DLD1 (cell line): ENCODE measurements around the gene CCDC127.

Experiments used
- in situ Hi-C: cut with HindIII; loops from 2 replicates; pipeline ENCODE4 v1.10.0; 2017; ENCODE audit warnings: low sequenced_read_pairs

CCDC127 gene

DNA sequence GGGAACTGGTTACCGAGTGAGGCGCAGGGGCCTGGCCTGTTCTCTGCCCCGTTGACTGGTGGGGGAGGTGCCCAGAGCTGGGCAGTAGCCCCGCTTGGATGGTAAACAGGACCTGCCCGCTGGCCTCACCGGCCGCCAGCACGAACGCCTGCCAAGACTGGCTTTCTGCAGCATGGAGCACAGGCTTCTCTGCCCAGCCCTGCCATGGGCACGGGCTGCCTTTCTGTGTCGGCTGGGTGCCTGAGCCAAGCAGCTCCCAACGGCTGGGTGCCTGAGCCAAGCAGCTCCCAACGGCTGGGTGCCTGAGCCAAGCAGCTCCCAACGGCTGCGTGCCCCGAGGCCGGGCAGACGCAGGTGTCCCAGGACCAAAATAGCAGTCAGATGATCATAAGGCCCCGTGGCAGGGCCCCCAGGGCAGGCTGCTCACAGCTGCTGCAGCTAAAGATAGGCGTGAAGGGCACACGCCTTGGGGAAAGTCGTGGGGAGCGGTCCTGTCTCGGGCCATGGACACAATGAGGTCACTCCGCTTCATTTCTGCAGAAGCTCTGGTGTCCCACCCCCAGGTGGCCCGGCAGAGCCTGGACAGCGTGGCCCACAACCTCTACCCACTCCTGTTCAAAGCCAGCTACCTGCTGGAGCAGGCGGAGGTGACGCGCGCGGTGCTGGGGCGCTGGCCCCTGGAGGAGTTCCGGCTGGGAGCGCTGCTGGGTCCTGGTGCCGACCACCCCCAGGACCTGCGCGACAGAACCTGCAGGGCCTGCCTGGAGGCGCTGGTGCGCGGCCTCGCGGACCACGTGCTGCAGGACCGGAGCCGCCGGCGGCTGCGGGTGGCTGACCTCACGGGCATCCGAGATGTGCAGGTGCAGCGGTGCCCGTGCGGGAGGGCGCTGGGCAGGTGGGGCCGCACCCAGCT lies 26.7 kb downstream of the CCDC127 start, which contains the start of gene LRRC14B:
TSS of gene LRRC14B (plus strand) at position 460 of the 913 bp plus-strand sequence. CDS start at position 504, 44 bp downstream.
- in situ Hi-C loops = no loop called here

DNA sequence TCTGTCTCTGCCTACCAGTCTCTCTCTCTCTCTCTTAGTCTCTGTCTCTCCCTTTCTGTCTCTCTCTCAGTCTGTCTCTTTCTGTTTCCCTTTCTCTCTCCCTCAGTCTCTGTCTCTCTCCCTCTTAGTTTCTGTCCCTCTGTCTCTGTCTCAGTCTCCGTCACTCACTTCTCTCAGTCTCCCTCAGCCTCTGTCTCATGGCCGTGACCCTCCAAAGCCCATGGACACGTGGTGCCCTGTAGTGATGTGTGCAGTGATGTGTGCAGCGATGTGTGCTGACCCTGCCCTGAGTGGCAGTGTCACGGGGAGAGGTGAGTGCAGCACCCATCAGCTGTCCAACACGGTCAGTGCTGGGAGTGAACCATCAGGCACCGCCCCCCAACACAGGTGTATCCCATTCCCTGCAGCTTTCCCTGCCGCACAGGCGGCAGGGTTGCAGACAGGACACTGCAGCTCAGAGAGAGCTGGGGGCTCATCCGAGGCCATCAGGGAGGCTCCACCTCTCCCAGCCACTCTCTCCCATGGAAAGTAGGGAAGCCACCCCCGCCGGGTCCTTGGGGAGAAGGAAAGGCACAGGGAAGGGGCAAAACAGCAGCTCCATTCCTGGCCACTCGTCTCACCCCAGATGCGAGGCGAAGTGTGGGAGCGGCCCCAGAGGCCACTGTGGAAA lies 27.5 kb downstream of the CCDC127 start:
- in situ Hi-C loops = no loop called here

DNA sequence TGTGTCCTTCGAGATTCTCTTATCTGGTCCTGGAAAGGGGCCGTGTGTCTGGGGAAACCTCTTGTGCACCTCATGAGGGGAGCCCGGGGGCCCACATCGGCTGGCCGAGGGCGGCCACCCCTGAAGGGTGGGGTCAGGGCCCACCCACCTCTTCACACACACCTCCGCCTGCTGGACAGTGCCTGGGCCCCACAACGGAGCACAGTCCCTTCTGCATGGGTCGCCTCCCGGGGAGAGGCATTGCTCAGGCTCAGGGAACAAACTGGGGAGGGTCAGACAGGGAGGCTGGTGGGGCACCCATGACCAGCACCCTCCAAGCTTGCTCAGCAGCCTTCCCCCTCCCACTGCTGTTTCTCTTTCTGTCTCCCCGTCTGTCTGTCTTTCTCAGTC lies 28.0 kb downstream of the CCDC127 start:
- in situ Hi-C loops = no loop called here

DNA sequence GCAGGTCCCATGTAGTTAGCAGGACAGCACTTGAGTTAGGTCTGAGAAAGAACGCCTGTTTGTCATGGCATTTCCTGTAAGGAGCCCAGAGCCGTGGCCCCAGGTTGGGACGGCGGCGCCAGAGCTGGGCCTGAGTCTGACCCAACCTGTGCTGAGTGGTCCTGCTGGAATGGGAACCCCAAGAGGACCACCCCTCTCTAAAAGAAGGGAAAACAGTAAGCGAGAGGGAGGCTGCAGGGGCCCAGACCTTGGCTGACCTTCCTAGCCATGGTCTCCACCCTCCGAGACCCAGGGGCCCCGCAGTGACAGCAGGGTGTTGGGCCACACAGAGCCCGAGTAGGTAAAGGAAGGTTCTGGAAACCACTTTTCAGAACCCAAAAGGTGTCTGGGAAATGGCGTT lies 28.5 kb downstream of the CCDC127 start:
- in situ Hi-C loops = no loop called here

DNA sequence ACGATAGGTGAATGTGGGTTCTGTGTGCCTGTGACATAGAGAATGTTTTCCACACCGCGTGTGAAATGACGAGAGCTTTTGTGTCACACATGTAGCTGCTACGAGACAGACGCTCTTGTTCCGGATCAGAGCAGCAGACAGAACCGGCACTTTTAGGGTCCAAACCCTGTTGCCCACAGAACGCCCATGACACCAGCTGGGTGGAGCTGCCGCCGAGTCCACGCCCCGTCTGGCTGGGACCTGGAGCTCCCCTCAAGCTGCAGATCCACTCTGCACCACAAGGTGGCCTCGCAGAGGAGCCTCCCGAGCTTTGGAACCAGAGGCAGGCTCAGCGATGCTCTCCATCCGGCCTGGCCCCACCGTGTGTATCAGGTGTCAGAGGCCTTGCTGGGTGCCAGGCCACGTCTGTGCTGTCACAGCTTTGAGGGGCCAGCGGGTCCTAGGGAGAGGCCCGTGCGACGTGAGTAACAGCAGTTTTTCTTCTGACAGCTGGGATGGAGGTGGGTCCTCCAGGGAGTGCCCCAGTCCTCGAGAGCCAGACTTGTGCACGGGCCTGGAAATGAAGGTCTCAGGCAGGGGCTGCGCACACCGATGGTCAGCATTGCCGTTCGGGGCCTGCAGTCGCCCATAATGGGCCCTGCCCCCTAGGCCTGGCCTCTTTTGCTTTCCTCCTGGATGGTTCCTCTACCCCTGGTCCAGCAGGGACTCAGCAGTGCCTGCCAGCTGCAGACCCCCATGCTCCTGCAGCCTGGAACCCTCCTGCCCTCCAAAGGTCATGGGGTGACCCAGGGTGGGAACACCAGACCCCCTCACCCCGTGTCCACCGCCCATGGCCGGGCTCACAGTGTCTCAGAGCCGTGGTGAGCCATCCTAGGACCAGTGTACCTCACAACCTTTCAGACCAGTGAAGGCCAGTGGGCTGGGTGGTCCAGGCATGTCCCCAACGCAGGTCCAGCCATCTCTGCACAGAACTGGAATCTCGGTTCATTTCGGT lies 29.2 kb downstream of the CCDC127 start:
- in situ Hi-C loops = no loop called here

DNA sequence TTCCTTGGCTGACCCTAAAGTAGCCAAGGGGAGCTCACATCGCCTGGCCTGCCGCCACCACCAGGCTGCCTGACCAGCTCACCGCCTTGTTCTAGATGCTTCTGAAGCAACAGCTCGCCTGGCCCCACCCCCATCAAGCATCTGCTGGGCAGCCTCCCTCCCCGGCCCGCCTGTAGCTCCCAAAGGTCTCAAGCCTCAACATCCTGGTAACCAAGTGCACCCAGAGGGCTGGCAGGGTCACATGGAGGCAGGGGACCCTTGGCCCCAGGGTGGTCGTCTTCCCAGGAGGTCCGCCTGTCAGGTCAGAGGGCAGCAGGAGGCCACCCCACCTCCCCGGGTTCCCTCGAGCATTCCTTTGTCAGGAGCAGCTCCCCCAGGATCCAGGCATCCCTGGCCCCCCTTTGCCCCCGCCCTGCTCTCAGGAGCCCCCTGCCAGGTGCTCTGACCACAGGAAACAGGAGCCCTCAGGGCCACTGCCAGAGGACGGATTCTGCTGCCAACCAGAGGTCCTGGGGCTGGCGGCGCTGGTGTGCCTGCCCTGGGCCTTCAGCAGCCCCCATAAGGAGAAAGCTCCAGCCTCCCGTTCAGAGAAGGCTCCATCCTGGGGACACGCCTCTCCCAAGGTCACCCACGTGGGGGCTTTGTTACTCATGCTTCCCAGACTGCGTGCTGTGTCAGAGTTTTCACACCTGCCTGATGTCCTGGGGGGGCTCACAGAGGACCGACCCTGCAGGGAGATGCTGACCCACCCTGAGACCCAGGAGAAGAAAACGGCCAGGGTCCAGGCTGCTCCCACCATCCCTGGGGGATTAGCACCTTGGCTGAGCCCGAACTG lies 30.1 kb downstream of the CCDC127 start:
- in situ Hi-C loops = no loop called here

- in situ Hi-C loops = no loop called here
Observed at GRCh38 chr5:187042-187431, 30.9 kb downstream of the CCDC127 start.

GRCh38 chr5:186091-187041 lies 31.6 kb downstream of the CCDC127 start:
- in situ Hi-C loops = no loop called here

GRCh38 chr5:185095-186070 lies 32.6 kb downstream of the CCDC127 start:
- in situ Hi-C loops = no loop called here

DNA sequence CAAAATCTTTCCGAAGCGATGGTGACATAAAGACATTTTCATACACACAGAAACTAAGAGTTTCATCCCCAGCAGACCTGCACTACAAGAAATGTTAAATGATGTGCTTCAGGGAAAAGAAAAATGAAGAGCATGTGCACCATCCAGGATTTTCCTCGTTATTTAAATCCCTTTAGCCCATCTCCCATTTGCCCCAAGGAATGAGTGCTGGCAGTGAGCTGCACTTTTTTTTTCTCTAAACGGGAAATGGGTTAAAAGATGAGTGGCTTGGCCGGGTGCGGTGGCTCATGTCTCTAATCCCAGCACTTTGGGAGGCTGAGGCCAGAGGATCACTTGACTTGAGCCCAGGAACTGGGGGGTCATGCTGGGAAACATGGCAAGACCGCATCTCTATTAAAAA lies 33.5 kb downstream of the CCDC127 start:
- in situ Hi-C loops = no loop called here

DNA sequence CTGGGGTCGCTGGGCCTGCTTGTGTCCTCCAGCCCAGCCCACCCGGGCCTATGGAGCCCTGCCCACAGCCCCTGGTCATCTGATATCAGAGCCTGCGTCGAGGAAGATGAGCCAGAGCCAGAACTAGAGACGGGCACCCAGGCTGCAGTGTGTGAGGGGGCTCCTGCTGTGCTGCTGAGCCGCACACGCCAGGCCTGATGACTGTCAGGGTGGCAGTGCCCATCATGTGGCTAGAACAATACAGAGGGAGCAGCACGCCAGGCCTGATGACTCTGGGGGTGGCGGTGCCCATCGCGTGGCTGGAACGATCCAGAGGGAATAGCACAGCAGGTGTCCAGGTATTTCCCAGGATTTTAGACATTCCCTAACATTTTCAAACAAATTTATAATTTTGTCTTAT lies 35.8 kb downstream of the CCDC127 start:
- in situ Hi-C loops = no loop called here

DNA sequence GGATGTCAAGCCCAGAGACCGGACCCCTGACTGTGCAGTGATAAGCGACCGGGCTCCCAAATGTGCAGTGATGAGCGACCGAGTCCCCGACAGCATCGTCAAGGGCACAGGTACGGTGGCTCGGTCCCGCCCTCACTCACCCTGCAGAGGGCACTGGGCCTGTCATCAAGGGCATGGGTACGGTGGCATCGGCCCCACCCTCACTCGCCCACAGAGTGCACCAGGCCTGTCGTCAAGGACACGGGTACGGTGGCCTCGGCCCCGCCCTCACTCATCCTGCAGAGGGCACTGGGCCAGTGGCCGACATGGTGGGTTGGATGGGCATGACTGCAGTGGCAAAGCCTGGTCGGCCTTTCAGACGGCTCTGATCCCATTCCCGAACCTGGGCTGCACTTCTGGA lies 36.4 kb downstream of the CCDC127 start:
- in situ Hi-C loops = no loop called here

- in situ Hi-C loops = no loop called here
Observed at GRCh38 chr5:181160-181559, 36.8 kb downstream of the CCDC127 start.

GRCh38 chr5:180286-180918 lies 37.6 kb downstream of the CCDC127 start:
- in situ Hi-C loops = no loop called here

DNA sequence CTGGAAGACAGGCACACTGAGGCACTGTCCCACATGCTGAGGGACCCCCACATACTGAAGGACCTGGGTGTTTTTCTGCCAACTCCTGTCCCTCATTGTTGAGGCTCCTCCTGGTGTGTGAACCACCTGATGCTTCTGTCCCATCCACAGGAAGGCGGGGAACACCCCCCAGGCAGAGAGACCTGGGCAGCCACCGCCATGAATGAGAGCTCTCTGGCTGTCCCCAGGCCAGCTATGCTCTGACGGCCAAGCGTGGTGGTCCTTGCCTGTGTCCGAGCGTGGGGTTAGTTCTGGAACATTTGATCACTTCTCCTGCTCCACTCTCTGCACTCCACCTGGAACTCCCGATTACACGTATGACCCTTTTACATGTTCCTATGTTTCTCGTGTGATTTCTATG lies 38.6 kb downstream of the CCDC127 start:
- in situ Hi-C loops = no loop called here

GRCh38 chr5:178110-178509 lies 39.8 kb downstream of the CCDC127 start:
- in situ Hi-C loops = no loop called here

DNA sequence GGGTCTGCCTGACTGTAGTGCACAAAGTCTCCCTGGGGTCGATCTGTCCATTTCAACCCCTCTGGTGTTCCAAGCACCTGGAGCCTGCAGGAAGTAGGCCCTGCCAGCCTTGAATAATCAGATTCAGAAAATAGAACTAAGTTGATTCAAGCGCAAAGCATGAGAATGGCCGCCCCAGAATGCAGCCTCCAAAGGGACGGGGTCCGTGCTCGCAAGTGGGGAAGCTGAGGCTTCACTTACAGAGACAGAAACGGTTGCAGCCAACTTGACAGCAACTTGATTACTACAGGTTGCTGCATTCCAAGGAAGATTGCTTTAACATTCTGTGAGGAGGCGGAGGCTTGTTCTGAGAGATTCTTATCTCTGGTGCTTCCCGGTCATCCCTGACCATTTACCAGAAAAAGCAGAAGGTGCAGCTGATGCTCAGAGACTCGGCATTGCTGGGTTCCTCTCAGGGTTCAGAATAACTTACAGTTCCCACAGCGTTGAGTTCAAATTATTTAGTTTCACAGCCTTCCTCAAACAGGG lies 41.6 kb downstream of the CCDC127 start:
- in situ Hi-C loops = no loop called here
